NCI-H1417 (cell line): ENCODE measurements around the gene RCAN3.
A peak's percentile ranks its signal among the peaks of the same experiment; 100 is the strongest.

Source experiments
- DNase-seq, 3 experiments: peaks; one replicate each; lab custom pipeline; 2025; lab: John Stamatoyannopoulos, UW

The RCAN3 gene

GRCh38 chr1:24551290-24551959 lies 48.8 kb downstream of the RCAN3 start:
- DNase-seq, result peak in 1 of 3 experiments; percentile 20

DNA sequence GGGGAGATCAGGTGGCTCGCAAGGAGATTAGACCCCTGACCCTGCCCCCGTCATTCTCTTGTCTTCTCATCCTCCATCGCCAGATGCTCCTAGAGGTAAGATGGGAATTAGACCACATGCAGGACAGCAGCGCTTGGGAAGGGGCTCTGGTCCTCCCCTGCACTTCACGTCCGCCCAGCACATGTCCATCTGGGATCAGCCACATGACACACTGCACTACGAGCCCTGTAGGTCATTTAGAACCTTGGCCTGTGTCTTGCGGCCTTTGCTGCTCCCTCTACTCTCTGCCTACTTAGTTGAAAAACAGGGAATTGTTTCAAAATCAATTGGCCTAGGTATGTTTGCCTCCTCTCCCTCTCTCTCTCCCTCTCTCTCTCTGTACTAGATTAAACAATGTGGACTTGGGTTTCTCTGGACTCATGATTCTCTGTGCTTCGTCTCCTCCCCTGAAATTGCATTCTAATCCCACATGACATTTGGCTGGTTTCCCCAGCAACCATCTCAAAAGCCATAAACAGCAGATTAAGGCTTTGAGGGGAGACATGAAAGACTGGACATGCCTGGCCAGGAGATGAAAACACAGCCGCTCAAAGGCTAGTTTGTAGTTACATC lies 49.4 kb downstream of the RCAN3 start:
- DNase-seq, result peak in 2 of 3 experiments; percentile 9 to 54

DNA sequence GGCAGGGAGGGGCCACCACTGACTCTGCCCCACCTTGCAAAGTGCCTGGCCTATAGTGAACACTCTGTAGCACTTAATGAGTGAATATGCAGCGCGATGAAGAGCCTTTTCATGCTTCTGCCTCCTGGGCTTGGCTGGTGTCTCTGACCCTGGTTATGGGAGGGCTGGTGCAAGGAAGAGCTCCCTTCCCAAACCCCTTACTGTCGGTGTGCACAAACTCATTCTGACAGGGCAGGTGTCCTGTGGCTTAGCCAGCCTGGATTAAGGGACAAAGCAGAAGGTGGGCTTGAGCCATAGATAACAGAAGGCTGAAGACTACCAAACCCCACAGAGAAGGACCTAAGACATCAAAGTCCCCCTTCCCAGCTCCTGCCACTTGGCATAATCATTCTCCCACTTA lies 51.3 kb downstream of the RCAN3 start:
- DNase-seq, result no peak

- no peak for DNase-seq
These were observed 52.1 kb downstream of the RCAN3 start for GRCh38 chr1:24554714-24555113.

DNA sequence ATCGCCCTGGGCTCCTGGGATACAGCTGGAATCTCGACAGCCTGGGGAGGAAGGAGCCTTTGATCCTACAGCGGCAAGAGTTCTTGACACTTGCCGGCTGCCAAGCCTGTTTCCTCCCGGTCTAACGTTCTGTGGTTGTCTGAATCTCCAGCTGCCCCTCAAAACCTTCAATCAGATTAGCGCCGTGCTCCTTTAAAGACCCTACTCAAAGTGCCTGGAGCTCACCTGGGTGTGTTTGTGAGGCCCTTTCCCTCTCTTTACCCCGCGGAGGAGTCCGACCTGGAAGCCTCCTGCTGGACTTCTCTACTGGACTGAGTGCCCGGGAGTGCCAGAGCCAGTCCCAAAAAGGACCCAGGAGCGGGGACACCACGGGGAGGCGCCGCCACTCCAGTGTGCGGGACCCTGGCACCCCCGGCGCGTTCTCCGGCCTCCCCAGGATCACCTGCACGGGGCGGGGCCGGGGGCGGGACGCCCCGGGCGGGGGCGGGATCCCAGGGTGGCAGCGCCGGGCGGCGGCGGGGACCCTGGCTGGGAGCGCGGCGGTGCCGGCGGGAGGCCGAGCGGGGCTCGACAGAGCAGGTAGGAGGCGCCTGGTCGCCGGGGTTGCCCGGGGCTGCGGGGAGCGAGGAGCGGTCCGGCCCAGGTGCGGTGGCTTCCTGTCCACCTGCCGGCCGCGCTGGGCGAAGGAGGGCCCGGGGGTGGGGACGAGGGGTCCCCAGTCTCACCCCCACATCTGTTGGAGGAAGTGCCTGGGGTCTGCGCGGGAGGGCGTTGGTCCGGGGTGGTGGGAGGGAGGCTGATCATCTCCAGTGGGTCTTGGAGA lies 53.2 kb downstream of the RCAN3 start, which contains the start of gene NCMAP:
NCMAP (plus strand) TSS at position 497 of the 823 bp plus-strand sequence. CDS start 39,344 bp downstream, outside the sequence.
- peak in 2 of 3 experiments; percentile 50 to 64 for DNase-seq

DNA sequence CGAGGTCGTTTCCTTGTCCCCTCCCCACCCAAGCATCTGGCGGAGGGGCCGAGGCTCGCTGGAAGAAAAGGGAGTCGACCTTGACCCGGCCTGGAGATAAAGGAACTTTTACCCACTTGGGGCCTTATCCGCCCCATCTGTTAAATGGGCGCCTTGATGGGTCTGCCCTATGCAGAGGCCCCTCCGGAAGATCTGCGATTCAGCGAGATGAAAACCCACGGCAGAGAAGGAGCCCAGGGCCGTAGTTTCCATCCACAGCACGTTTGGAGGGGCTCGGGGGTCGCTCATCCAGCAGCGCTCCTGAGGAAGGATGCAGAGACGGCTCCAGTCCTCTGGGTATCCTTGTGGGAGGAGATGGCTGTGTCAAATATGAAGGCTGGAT lies 53.8 kb downstream of the RCAN3 start:
- no peak for DNase-seq

DNA sequence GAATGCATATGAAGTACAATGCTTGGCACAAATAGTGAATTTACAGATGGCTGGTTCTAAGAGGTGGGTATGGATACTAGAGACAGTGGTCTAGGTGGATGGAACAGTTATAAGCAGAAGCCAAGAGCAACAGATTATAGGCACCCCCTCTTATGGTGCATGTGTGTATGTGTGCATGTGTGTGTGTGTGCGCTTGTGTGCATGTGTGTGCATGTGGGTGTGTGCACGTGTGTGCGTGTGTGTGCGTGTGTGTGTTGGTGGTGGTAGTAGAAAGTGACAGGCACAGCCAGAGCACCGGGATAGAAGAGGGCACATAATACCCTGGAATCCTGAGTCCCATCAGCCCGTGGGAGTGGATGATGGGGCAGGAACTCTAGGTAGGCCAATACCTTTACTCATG lies 54.6 kb downstream of the RCAN3 start:
- DNase-seq, result no peak

DNA sequence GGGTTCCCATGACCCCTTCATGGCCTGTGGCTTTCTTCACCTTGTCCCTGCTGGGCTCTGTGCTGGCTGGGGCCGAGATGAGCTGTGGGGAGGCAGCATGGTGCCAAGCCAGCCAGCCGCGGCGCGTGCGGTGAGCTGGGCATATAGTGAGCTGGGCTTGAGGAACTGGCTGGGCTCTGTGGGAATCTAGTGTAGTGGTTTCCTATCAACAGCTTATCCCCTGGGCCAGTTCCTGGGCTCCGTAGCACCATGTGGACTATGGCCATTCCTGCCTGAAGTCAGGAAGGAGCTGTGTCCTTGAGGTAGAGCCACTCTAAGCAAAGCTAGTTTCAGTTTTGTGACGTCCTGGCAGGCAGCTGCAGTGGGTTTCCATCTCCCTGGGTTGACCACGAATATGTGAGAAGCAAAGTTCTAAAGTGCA lies 55.1 kb downstream of the RCAN3 start:
- no peak for DNase-seq

- DNase-seq, result no peak
These were observed 55.8 kb downstream of the RCAN3 start for GRCh38 chr1:24558455-24558854.

- DNase-seq, result no peak
These were observed 56.5 kb downstream of the RCAN3 start for GRCh38 chr1:24558902-24559791.

- no peak for DNase-seq
These were observed 57.7 kb downstream of the RCAN3 start for GRCh38 chr1:24560361-24560760.

GRCh38 chr1:24562625-24563024 lies 60.0 kb downstream of the RCAN3 start:
- peak; percentile 70 to 96 (median 83) for DNase-seq

GRCh38 chr1:24564695-24565094 lies 62.1 kb downstream of the RCAN3 start:
- DNase-seq, result no peak

DNA sequence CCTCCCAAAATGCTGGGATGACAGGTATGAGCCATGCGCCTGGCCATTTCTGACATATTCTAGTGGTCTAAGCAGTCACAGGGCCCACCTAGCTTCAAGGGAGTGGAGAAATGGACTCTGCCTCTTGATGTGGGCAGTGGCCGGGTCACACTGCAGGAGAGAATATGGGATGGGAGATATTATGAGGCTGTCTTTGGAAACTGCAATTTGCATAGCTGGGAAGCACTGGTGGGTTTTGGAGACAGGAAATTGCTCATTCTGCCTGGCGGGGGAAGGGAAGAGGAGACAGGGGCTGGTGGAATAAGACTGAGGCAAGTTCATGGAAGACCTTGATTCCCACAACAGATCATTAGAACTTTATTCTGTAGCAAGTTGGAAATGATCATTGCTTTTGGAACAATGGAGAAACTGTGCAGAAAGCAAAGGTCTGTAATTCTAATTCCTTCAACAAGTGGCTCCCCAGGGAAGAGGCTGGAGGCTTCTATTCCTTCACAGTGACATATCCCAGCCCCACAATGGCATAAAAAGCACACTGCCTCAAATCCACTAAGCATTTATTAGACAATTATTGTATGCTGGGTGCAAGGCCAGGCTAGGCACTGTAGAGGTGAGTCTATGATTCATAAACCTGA lies 63.7 kb downstream of the RCAN3 start:
- no peak for DNase-seq

DNA sequence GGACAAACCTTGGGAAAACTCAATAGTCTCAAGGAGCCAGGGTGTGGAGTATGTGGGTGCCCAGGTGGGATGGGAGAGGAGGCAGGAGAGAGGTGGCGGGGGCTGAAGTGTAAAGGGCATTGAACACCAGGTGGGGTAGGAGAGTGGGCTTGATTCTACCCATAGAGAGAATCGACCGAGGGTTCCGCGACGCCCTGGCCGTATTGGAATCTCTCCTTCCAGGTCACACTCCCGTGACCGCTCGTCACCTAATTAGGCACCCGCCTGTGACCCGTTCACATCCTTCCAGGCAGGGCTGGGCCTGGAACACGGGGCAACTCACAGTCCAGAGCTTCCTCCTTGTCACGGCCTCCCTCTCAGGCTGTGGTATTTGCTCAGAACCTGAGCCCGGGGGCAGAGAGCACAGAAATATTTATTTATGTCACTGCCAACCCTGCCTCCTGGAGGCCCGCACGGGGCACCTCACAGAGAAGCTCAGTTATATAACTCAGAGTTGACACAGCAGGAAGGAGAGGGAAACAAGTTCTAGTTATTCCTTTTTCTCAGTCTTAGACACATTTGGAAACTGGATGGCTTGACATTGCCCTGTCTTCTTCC lies 65.3 kb downstream of the RCAN3 start:
- DNase-seq, result peak in 1 of 3 experiments; percentile 20

GRCh38 chr1:24568475-24568874 lies 65.8 kb downstream of the RCAN3 start:
- no peak for DNase-seq

GRCh38 chr1:24570265-24571125 lies 67.9 kb downstream of the RCAN3 start:
- DNase-seq, result no peak

DNA sequence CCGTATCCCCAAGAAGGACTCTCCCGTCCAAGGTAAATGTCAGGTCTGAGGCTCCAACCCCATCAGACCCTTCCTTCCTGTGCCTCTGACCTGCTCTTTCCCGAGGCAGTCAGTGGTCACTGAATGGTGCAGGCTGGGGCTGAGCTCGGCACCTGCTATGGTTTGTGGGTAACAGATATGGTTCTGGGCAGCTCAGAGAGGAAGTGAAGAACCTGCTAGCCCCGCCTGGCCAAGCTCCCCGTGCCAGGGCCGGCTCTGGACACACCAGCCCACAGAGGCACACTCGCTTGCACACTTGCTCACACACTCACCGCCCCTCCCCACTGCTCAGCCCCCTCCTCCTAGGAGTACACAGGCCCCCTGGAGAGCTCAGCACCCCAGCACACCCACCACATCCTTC lies 69.7 kb downstream of the RCAN3 start:
- DNase-seq, result no peak

DNA sequence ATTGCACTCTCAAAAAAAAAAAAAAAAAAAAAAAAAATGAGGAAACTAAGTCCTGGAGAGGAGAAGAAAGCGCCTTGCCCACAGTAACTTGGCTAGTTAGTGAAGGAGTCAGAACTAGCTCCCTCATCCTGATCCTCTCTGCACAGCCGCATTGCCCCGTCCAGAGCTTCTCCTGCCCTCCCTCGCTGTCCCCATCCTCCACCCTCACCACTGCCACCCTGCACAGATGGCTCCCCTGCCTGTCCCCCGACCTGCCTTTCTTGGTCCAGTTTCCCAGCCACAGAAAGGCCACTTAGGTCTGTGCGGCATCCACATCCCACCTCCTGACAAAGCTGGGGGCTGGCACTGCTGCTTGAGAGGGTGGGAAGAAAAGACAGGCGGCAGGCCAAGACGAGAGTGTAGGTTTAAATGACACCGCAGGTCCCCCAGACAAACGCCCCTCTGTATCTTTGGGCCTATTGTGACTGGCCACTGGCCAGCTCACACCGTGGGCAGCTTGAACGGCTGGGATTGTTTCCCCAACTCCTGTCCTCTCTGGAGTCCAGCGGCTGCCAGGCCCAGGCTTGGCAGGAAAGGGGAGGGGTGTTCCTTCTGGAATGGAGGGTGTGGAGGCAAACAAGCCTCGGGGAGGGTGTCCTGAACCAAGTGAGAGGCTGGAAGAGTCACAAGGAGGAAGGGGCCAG lies 73.4 kb downstream of the RCAN3 start:
- no peak for DNase-seq
